Upper lobe of left lung (tissue), 6 donors: ENCODE results near the gene DHRS12. TPM values are rescaled to one million over a fixed set of nuclear protein-coding genes. Genes with fewer than 3 reads are reported as not detected.

ENCODE experiments used
- ATAC-seq, 2 donors: fragments of 200-7000 bp; cut with Tn5 transposase; one replicate each; pipeline ENCODE4 v1.9.1; 2022; ENCODE audit warnings: mild to moderate bottlenecking in 2 of 2, moderate library complexity in 2 of 2; ENCODE audit not compliant: low FRiP score in 2 of 2
- DNase-seq, 2 donors: peaks; one replicate each; pipeline ENCODE4 v3.0.0-alpha.2; 2019 to 2020
- H3K27ac ChIP-seq, 4 donors: fragments of 200-600 bp; sonication (generic); one replicate each; pipeline ENCODE4 v1.5.1; 2016 to 2019
- H3K27me3 ChIP-seq, 4 donors: fragments of 200-600 bp; sonication (generic); one replicate each; pipeline ENCODE4 v1.5.1; 2017 to 2019
- H3K36me3 ChIP-seq, 4 donors: fragments of 200-600 bp; sonication (generic); one replicate each; pipeline ENCODE4 v1.5.1; 2016 to 2019
- H3K4me1 ChIP-seq, 4 donors: fragments of 200-600 bp; sonication (generic); one replicate each; pipeline ENCODE4 v1.5.1; 2018 to 2019
- H3K4me3 ChIP-seq, 4 donors: fragments of 200-600 bp; sonication (generic); one replicate each; pipeline ENCODE4 v1.5.1; 2017 to 2019; ENCODE audit warnings: mild to moderate bottlenecking in 2 of 4, moderate library complexity in 1 of 4
- H3K9me3 ChIP-seq, 4 donors: fragments of 200-600 bp; sonication (generic); one replicate each; pipeline ENCODE4 v1.5.1; 2018 to 2019
- EP300 ChIP-seq, 4 donors: sonication (generic); formaldehyde crosslinking; IDR thresholded peaks; one replicate each; pipeline ENCODE4 v1.5.1; 2017; ENCODE audit warnings: antibody characterized with exemption in 4 of 4, control low read depth in 2 of 4
- POLR2A ChIP-seq, 4 donors: fragments of 450-650 bp; IDR thresholded peaks; one replicate each; pipeline ENCODE4 v1.5.1; 2016 to 2017; ENCODE audit warnings: antibody characterized with exemption in 4 of 4, mild to moderate bottlenecking in 2 of 4
- POLR2AphosphoS5 ChIP-seq, 2 donors: sonication (generic); formaldehyde crosslinking; IDR thresholded peaks; one replicate each; pipeline ENCODE4 v1.5.1; 2017; ENCODE audit warnings: antibody characterized with exemption in 2 of 2
- WGBS, 2 donors: methylation state at CpG; one replicate each; pipeline ENCODE4 v1.1.5; 2017 to 2018; 5-methylcytosine and 5-hydroxymethylcytosine counted together
- total RNA-seq, 6 donors: library from RNA; depleted of rRNA in 4 of 6; stranded (reverse); fragments of >200 nt in 4 of 6; gene quantifications; one replicate each; pipeline versions ENCODE4 v1.1.0 to v1.2.1, GENCODE V29; 2016 to 2021
- TF ChIP-seq, protein P1 (sequence below), 6 experiments: fragments of 450-650 bp in 4 of 6; fragments of 200-600 bp in 2 of 6; sonication (generic) in 2 of 6; IDR thresholded peaks; one replicate each; pipeline ENCODE4 v1.5.1; 2016 to 2019; ENCODE audit warnings: antibody characterized with exemption in 6 of 6
- donor health status: DM: no; HTN: no; CAD: no; lungs with moderate emphysema.
- donor health status: DM: no; HTN: yes; CAD: no; lungs with severe emphysema.

The DHRS12 gene
- total RNA-seq, 6 donors from 2014 or later = 11.7 to 19.1 (median 17.6) TPM

GRCh38 chr13:51818781-51819511, 15.0 kb upstream of the DHRS12 start:
- TF ChIP-seq POLR2A (IDR thresholded peaks at IDR 0.05) (no peak), EP300 (IDR thresholded peaks at IDR 0.05) (no peak), POLR2AphosphoS5 (IDR thresholded peaks at IDR 0.05) (no peak)
- TF ChIP-seq, protein P1, sequence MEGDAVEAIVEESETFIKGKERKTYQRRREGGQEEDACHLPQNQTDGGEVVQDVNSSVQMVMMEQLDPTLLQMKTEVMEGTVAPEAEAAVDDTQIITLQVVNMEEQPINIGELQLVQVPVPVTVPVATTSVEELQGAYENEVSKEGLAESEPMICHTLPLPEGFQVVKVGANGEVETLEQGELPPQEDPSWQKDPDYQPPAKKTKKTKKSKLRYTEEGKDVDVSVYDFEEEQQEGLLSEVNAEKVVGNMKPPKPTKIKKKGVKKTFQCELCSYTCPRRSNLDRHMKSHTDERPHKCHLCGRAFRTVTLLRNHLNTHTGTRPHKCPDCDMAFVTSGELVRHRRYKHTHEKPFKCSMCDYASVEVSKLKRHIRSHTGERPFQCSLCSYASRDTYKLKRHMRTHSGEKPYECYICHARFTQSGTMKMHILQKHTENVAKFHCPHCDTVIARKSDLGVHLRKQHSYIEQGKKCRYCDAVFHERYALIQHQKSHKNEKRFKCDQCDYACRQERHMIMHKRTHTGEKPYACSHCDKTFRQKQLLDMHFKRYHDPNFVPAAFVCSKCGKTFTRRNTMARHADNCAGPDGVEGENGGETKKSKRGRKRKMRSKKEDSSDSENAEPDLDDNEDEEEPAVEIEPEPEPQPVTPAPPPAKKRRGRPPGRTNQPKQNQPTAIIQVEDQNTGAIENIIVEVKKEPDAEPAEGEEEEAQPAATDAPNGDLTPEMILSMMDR (IDR thresholded peaks at IDR 0.05) = no peak
- WGBS, 2 donors = 65 to 69% methylated on average over 8 to 9 of the region's 9 CpGs
- no peak overlapping the region for H3K4me3 ChIP-seq
- peaks cover 4 to 25% (median 16%) of the 10 kb centered on the region in 4 donors for H3K4me1 ChIP-seq
- ATAC-seq (no peak), DNase-seq (no peak)
- H3K9me3 ChIP-seq = no peaks in the 10 kb centered on the region
- H3K27ac ChIP-seq = no peak overlapping the region
- no peaks in the 10 kb centered on the region for H3K36me3 ChIP-seq
- H3K27me3 ChIP-seq = no peaks in the 10 kb centered on the region

DNA sequence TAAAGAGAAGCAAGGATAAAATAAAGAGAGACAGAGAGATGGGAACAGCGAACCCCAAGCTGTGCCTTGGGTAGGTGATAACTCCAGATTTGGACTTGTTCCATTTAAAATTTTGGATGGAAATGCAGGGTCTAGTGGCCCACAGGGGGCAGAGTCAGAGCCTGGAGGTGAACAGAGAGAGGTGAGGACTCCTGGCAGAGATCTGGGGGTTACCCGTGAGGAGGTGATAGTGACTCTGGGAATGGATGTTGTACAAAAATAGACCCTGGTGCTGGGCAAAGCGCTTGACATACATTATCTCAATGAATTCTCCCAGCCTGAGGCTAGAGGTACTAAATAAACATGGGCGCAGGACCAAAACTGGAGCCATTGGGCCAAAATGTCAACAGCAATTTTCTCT, 14.3 kb upstream of the DHRS12 start:
- ATAC-seq (no peak), DNase-seq (no peak)
- Histone ChIP-seq H3K27ac (no peak overlapping the region), H3K36me3 (no peaks in the 10 kb centered on the region), H3K27me3 (no peaks in the 10 kb centered on the region), H3K4me3 (no peak overlapping the region), H3K4me1 (peaks cover 4 to 25% (median 16%) of the 10 kb centered on the region in 4 donors), H3K9me3 (no peaks in the 10 kb centered on the region)
- 89 to 95% methylated on average over 4 of the region's 4 CpGs for WGBS, 2 donors
- TF ChIP-seq POLR2AphosphoS5 (IDR thresholded peaks at IDR 0.05) = no peak
- TF ChIP-seq, protein P1 (IDR thresholded peaks at IDR 0.05) = no peak
- no peak for TF ChIP-seq EP300 (IDR thresholded peaks at IDR 0.05)
- no peak for TF ChIP-seq POLR2A (IDR thresholded peaks at IDR 0.05)

DNA sequence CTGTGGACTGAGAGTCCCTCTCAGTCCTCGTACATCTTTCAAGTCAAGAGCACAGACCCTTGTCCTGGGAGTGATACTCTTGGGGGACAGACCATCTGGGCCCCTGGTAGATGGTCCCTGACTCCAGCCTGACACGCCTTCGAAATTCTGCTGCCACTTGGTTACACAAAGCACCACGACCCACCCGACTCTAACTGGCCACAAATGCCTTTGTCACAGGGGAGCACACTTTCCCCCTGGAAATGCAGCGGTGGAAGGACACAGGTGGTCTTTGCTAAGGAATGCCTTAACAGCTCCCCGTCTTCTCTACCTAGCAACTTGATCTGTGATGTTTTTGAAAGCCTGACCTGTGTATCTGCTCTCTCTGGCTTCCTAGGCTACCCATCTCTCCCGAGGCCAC, 13.8 kb upstream of the DHRS12 start:
- no peak overlapping the region for H3K27ac ChIP-seq
- ATAC-seq (no peak), DNase-seq (no peak)
- H3K4me1 ChIP-seq = peaks cover 4 to 25% (median 16%) of the 10 kb centered on the region in 4 donors
- no peaks in the 10 kb centered on the region for H3K9me3 ChIP-seq
- 86 to 89% methylated on average over 8 of the region's 8 CpGs for WGBS, 2 donors
- H3K36me3 ChIP-seq = no peaks in the 10 kb centered on the region
- H3K4me3 ChIP-seq = no peak overlapping the region
- TF ChIP-seq POLR2AphosphoS5 (IDR thresholded peaks at IDR 0.05) (no peak), POLR2A (IDR thresholded peaks at IDR 0.05) (no peak)
- TF ChIP-seq, protein P1 (IDR thresholded peaks at IDR 0.05) = no peak
- H3K27me3 ChIP-seq = no peaks in the 10 kb centered on the region

GRCh38 chr13:51816604-51817249, 12.8 kb upstream of the DHRS12 start:
- TF ChIP-seq, protein P1 (IDR thresholded peaks at IDR 0.05) = no peak
- TF ChIP-seq EP300 (IDR thresholded peaks at IDR 0.05) = no peak
- no peak for TF ChIP-seq POLR2A (IDR thresholded peaks at IDR 0.05)
- no peak for TF ChIP-seq POLR2AphosphoS5 (IDR thresholded peaks at IDR 0.05)
- no peaks in the 10 kb centered on the region for H3K9me3 ChIP-seq
- H3K4me1 ChIP-seq = peaks cover 4 to 16% (median 9%) of the 10 kb centered on the region in 4 donors
- no peaks in the 10 kb centered on the region for H3K36me3 ChIP-seq
- H3K27me3 ChIP-seq = no peaks in the 10 kb centered on the region
- ATAC-seq (no peak), DNase-seq (no peak)
- H3K27ac ChIP-seq = no peak overlapping the region
- H3K4me3 ChIP-seq = no peak overlapping the region
- 84 to 88% methylated on average over 19 of the region's 19 CpGs for WGBS, 2 donors
